ENCODE measurements around the gene MYH9.
"Not testable (repeated sequence)": the region's sequence is repeated elsewhere in the genome, so short reads cannot be mapped to it uniquely, and the experiment has no call there.

DNA sequence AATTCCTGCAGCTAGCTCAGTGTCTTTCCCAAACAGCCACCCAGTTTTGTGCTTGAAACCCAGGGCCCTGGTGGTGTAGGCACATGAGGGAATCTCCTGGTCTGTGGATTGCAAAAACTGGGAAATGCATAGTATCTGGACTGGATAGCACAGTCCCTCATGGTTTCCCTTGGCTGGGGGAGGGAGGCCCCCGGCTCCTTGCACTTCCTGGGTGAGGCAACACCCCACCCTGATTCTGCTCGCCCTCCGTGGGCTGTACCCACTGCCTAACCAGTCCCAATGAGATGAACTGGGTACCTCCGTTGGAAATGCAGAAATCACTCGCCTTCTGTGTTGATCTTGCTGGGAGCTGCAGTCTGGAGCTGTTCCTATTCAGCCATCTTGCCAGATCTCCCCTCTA is 115.8 kb downstream of the MYH9 start:
- TF ChIP-seq, protein P1, sequence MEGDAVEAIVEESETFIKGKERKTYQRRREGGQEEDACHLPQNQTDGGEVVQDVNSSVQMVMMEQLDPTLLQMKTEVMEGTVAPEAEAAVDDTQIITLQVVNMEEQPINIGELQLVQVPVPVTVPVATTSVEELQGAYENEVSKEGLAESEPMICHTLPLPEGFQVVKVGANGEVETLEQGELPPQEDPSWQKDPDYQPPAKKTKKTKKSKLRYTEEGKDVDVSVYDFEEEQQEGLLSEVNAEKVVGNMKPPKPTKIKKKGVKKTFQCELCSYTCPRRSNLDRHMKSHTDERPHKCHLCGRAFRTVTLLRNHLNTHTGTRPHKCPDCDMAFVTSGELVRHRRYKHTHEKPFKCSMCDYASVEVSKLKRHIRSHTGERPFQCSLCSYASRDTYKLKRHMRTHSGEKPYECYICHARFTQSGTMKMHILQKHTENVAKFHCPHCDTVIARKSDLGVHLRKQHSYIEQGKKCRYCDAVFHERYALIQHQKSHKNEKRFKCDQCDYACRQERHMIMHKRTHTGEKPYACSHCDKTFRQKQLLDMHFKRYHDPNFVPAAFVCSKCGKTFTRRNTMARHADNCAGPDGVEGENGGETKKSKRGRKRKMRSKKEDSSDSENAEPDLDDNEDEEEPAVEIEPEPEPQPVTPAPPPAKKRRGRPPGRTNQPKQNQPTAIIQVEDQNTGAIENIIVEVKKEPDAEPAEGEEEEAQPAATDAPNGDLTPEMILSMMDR (conservative IDR thresholded peaks at IDR 0.05; ENCODE audit: low read depth in 2 of 2), result not testable (repeated sequence)
- TF ChIP-seq, protein P2, sequence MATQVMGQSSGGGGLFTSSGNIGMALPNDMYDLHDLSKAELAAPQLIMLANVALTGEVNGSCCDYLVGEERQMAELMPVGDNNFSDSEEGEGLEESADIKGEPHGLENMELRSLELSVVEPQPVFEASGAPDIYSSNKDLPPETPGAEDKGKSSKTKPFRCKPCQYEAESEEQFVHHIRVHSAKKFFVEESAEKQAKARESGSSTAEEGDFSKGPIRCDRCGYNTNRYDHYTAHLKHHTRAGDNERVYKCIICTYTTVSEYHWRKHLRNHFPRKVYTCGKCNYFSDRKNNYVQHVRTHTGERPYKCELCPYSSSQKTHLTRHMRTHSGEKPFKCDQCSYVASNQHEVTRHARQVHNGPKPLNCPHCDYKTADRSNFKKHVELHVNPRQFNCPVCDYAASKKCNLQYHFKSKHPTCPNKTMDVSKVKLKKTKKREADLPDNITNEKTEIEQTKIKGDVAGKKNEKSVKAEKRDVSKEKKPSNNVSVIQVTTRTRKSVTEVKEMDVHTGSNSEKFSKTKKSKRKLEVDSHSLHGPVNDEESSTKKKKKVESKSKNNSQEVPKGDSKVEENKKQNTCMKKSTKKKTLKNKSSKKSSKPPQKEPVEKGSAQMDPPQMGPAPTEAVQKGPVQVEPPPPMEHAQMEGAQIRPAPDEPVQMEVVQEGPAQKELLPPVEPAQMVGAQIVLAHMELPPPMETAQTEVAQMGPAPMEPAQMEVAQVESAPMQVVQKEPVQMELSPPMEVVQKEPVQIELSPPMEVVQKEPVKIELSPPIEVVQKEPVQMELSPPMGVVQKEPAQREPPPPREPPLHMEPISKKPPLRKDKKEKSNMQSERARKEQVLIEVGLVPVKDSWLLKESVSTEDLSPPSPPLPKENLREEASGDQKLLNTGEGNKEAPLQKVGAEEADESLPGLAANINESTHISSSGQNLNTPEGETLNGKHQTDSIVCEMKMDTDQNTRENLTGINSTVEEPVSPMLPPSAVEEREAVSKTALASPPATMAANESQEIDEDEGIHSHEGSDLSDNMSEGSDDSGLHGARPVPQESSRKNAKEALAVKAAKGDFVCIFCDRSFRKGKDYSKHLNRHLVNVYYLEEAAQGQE (IDR thresholded peaks at IDR 0.05; ENCODE audit: unreplicated experiment), result not testable (repeated sequence)
- TF ChIP-seq EZH2 (IDR thresholded peaks at IDR 0.05; ENCODE audit: low read depth, unreplicated experiment); STAT1 (IDR thresholded peaks at IDR 0.05; ENCODE audit: unreplicated experiment): not testable (repeated sequence)
